Stomach (tissue), 9 donors: ENCODE results near the gene LDHAL6A. TPM values are rescaled to one million over a fixed set of nuclear protein-coding genes. Genes with fewer than 3 reads are reported as not detected.

Experiments
- DNase-seq, 2 donors: peaks; one replicate each; pipeline versions ENCODE4 v3.0.0 to v3.0.0-alpha.2; 2013 to 2019
- H3K27ac ChIP-seq, 5 donors: fragments of 200-600 bp in 4 of 5; sonication (generic) in 4 of 5; one replicate each; pipeline ENCODE4 v1.5.1; 2013 to 2019; ENCODE audit warnings: mild to moderate bottlenecking in 1 of 5, moderate library complexity in 1 of 5
- H3K27me3 ChIP-seq, 3 donors: fragments of 200-600 bp; sonication (generic); one replicate each; pipeline ENCODE4 v1.5.1; 2017 to 2019; ENCODE audit warnings: mixed run types in 1 of 3
- H3K36me3 ChIP-seq, 4 donors: fragments of 200-600 bp; sonication (generic); 1 replicate in 3 of 4; 2 replicates in 1 of 4; pipeline ENCODE4 v1.5.1; 2016 to 2019
- H3K4me1 ChIP-seq, 4 donors: fragments of 200-600 bp; sonication (generic); one replicate each; pipeline ENCODE4 v1.5.1; 2016 to 2019
- H3K4me3 ChIP-seq, 4 donors: fragments of 200-600 bp; sonication (generic) in 3 of 4; one replicate each; pipeline ENCODE4 v1.5.1; 2016 to 2019; ENCODE audit warnings: mild to moderate bottlenecking in 1 of 4
- H3K9me3 ChIP-seq, 4 donors: fragments of 200-600 bp; sonication (generic); one replicate each; pipeline ENCODE4 v1.5.1; 2016 to 2019
- CTCF ChIP-seq, 7 experiments: fragments of 450-650 bp in 4 of 7; fragments of 200-600 bp in 3 of 7; sonication (generic) in 3 of 7; IDR thresholded peaks; one replicate each; pipeline ENCODE4 v1.5.1; 2016 to 2019; ENCODE audit warnings: antibody characterized with exemption in 7 of 7, control low read depth in 2 of 7, mild to moderate bottlenecking in 1 of 7
- EP300 ChIP-seq: sonication (generic); formaldehyde crosslinking; IDR thresholded peaks from one replicate; pipeline ENCODE4 v1.6.1; 2017; ENCODE audit warnings: antibody characterized with exemption
- POLR2A ChIP-seq, 4 donors: fragments of 450-650 bp; IDR thresholded peaks; one replicate each; pipeline ENCODE4 v1.6.1; 2016; ENCODE audit warnings: antibody characterized with exemption in 4 of 4, control low read depth in 2 of 4, mild to moderate bottlenecking in 1 of 4, moderate library complexity in 1 of 4
- POLR2AphosphoS5 ChIP-seq, 3 donors: sonication (generic); formaldehyde crosslinking; IDR thresholded peaks; one replicate each; pipeline ENCODE4 v1.6.1; 2016; ENCODE audit warnings: antibody characterized with exemption in 3 of 3
- WGBS, 5 donors: extraction: QIAGEN DNeasy Blood & Tissue Kit in 3 of 5; methylation state at CpG; one replicate each; pipeline versions ENCODE4 v1.1.5 to v1.1.7; 2013 to 2018; 5-methylcytosine and 5-hydroxymethylcytosine counted together
- intact Hi-C: fragments of 100-400 bp; cut with DNase I; formaldehyde crosslinking; loops from one replicate; pipeline ENCODE4 v1.15.1; 2023; ENCODE audit warnings: low total_unique reads
- polyA plus RNA-seq, 3 donors: library from polyadenylated mRNA; stranded (reverse); fragments of 200-250 nt; gene quantifications; one replicate each; pipeline ENCODE4 v1.2.3, GENCODE V29; 2013
- total RNA-seq, 5 donors: library from RNA; depleted of rRNA; stranded (reverse); fragments of >200 nt; gene quantifications; one replicate each; pipeline versions ENCODE4 v1.1.0 to v1.2.3, GENCODE V29; 2014 to 2016
- donor health status: healthy with polysubstance abuse.
- donor health status: Bipolar disorder and iron deficiency.
- donor health status: healthy.

The LDHAL6A gene
- total and polyA plus RNA-seq, 8 donors, result not detected

- H3K36me3 ChIP-seq, result peaks cover 0 to 8% (median 3%) of the 10 kb centered on the region in 4 donors
- H3K27ac ChIP-seq, result no peak overlapping the region
- no peaks in the 10 kb centered on the region for H3K4me1 ChIP-seq
- no peak overlapping the region for H3K4me3 ChIP-seq
- intact Hi-C loops, result no loop called here
- TF ChIP-seq CTCF (IDR thresholded peaks at IDR 0.05), result no peak
- no peak for TF ChIP-seq POLR2AphosphoS5 (IDR thresholded peaks at IDR 0.05)
- TF ChIP-seq EP300, result no peak
- TF ChIP-seq POLR2A (IDR thresholded peaks at IDR 0.05), result no peak
- no peak for DNase-seq
- no peaks in the 10 kb centered on the region for H3K9me3 ChIP-seq
- 85 to 91% (median 88%) methylated on average over 7 of the region's 7 CpGs for WGBS, 5 donors
- H3K27me3 ChIP-seq, result no peaks in the 10 kb centered on the region
These were observed 13.3 kb downstream of the LDHAL6A start for GRCh38 chr11:18468961-18469360.

- Histone ChIP-seq H3K4me1 (no peaks in the 10 kb centered on the region), H3K27ac (no peak overlapping the region), H3K9me3 (no peaks in the 10 kb centered on the region), H3K4me3 (no peak overlapping the region), H3K27me3 (no peaks in the 10 kb centered on the region), H3K36me3 (peaks cover 8 to 35% (median 31%) of the 10 kb centered on the region in 4 donors)
- WGBS, 5 donors, result 83 to 97% (median 93%) methylated on average over 3 of the region's 3 CpGs
- no peak for DNase-seq
- intact Hi-C loops, result no loop called here
- TF ChIP-seq EP300 (no peak), POLR2AphosphoS5 (IDR thresholded peaks at IDR 0.05) (no peak)
These were observed 16.3 kb downstream of the LDHAL6A start for GRCh38 chr11:18471995-18472394.

- Histone ChIP-seq H3K27ac (no peak overlapping the region), H3K27me3 (no peaks in the 10 kb centered on the region), H3K9me3 (no peaks in the 10 kb centered on the region), H3K4me3 (no peak overlapping the region), H3K36me3 (peaks cover 14 to 41% (median 37%) of the 10 kb centered on the region in 4 donors), H3K4me1 (no peaks in the 10 kb centered on the region)
- TF ChIP-seq CTCF (IDR thresholded peaks at IDR 0.05) (no peak), EP300 (no peak), POLR2AphosphoS5 (IDR thresholded peaks at IDR 0.05) (no peak), POLR2A (IDR thresholded peaks at IDR 0.05) (no peak)
- intact Hi-C loops, result no loop called here
- no peak for DNase-seq
These were observed 16.9 kb downstream of the LDHAL6A start for GRCh38 chr11:18472587-18472986.

- H3K4me1 ChIP-seq, result no peaks in the 10 kb centered on the region
- peaks cover 69 to 99% (median 97%) of the 10 kb centered on the region in 4 donors for H3K36me3 ChIP-seq
- H3K9me3 ChIP-seq, result no peaks in the 10 kb centered on the region
- intact Hi-C loops, result no loop called here
- no peak for DNase-seq
- 92 to 99% (median 97%) methylated on average over 4 of the region's 4 CpGs for WGBS, 5 donors
- no peak overlapping the region for H3K27ac ChIP-seq
- no peak overlapping the region for H3K4me3 ChIP-seq
- no peaks in the 10 kb centered on the region for H3K27me3 ChIP-seq
- TF ChIP-seq EP300 (no peak), POLR2A (IDR thresholded peaks at IDR 0.05) (no peak), CTCF (IDR thresholded peaks at IDR 0.05) (no peak), POLR2AphosphoS5 (IDR thresholded peaks at IDR 0.05) (no peak)
These were observed 23.4 kb downstream of the LDHAL6A start for GRCh38 chr11:18479063-18479462.

- DNase-seq, result no peak
- Histone ChIP-seq H3K27me3 (no peaks in the 10 kb centered on the region), H3K9me3 (no peaks in the 10 kb centered on the region), H3K4me3 (no peak overlapping the region), H3K36me3 (peaks cover 30 to 92% (median 84%) of the 10 kb centered on the region in 4 donors), H3K4me1 (peaks cover 0 to 6% (median 0%) of the 10 kb centered on the region in 4 donors), H3K27ac (no peak overlapping the region)
- TF ChIP-seq POLR2A (IDR thresholded peaks at IDR 0.05) (no peak), POLR2AphosphoS5 (IDR thresholded peaks at IDR 0.05) (no peak), CTCF (IDR thresholded peaks at IDR 0.05) (no peak), EP300 (no peak)
- WGBS, 5 donors, result 95 to 98% (median 96%) methylated on average over 8 of the region's 8 CpGs
- intact Hi-C loops, result no loop called here
These were observed 30.4 kb downstream of the LDHAL6A start for GRCh38 chr11:18485913-18486528.
